Panc1 (cell line): ENCODE data around the gene ST8SIA5.

Experiments
- POLR2AphosphoS5 ChIP-seq: IDR thresholded peaks from 2 replicates; pipeline ENCODE4 v1.6.1; 2012; ENCODE audit warnings: mild to moderate bottlenecking, low read depth, low read length, moderate library complexity
- REST ChIP-seq, 2 experiments: IDR thresholded peaks; 2 replicates each; pipeline ENCODE4 v1.6.1; 2011 to 2012; ENCODE audit warnings: low read depth in 2 of 2, control low read depth in 1 of 2, low read length in 1 of 2, mild to moderate bottlenecking in 1 of 2, moderate library complexity in 1 of 2; ENCODE audit not compliant: insufficient read depth in 1 of 2

GRCh38 chr18:46683252-46683651 is 73.6 kb downstream of the ST8SIA5 start:
- TF ChIP-seq POLR2AphosphoS5 (no peak), REST (IDR thresholded peaks at IDR 0.05; ENCODE audit: insufficient read depth in 1 of 2, low read depth in 2 of 2, low read length in 1 of 2) (no peak)
